Heart left ventricle (tissue), 16 donors: Measurements from ENCODE around the gene ARHGEF40. TPM values are rescaled to one million over a fixed set of nuclear protein-coding genes. Genes with fewer than 3 reads are reported as not detected.

ENCODE experiments used
- ATAC-seq, 4 donors: fragments of 200-7000 bp; cut with Tn5 transposase; one replicate each; pipeline ENCODE4 v1.9.1; 2020 to 2022; ENCODE audit warnings: moderate library complexity in 4 of 4, mild to moderate bottlenecking in 3 of 4, moderate number of reproducible peaks in 1 of 4
- DNase-seq, 5 donors: peaks; one replicate each; pipeline ENCODE4 v3.0.0-alpha.2; 2020
- H3K27ac ChIP-seq, 12 donors: fragments of 200-600 bp; sonication (generic) in 4 of 12; one replicate each; pipeline versions ENCODE4 v1.5.0 to v1.8.0; 2016 to 2022; ENCODE audit warnings: mild to moderate bottlenecking in 2 of 12
- H3K27me3 ChIP-seq, 9 donors: fragments of 200-600 bp; sonication (generic) in 2 of 9; one replicate each; pipeline versions ENCODE4 v1.5.1 to v1.8.0; 2016 to 2022; ENCODE audit warnings: mild to moderate bottlenecking in 3 of 9
- H3K36me3 ChIP-seq, 9 donors: fragments of 200-600 bp; sonication (generic) in 2 of 9; one replicate each; pipeline versions ENCODE4 v1.5.0 to v1.8.0; 2018 to 2022; ENCODE audit warnings: mild to moderate bottlenecking in 2 of 9
- H3K4me1 ChIP-seq, 12 donors: fragments of 200-600 bp; sonication (generic) in 4 of 12; one replicate each; pipeline versions ENCODE4 v1.5.0 to v1.8.0; 2016 to 2022; ENCODE audit warnings: mild to moderate bottlenecking in 3 of 12
- H3K4me3 ChIP-seq, 12 donors: fragments of 200-600 bp; sonication (generic) in 4 of 12; one replicate each; pipeline versions ENCODE4 v1.5.0 to v1.8.0; 2017 to 2022; ENCODE audit warnings: mild to moderate bottlenecking in 9 of 12, moderate library complexity in 4 of 12
- H3K9me3 ChIP-seq, 12 donors: fragments of 200-600 bp; sonication (generic) in 4 of 12; one replicate each; pipeline versions ENCODE4 v1.5.0 to v1.8.0; 2016 to 2022; ENCODE audit warnings: mild to moderate bottlenecking in 1 of 12
- CTCF ChIP-seq, 12 donors: fragments of 200-600 bp; sonication (generic) in 4 of 12; IDR thresholded peaks; one replicate each; pipeline versions ENCODE4 v1.5.0 to v1.8.0; 2018 to 2022; ENCODE audit warnings: antibody characterized with exemption in 12 of 12, mild to moderate bottlenecking in 5 of 12
- POLR2A ChIP-seq, 2 donors: fragments of 450-650 bp; IDR thresholded peaks; one replicate each; pipeline ENCODE4 v1.6.1; 2017; ENCODE audit warnings: antibody characterized with exemption in 2 of 2, mild to moderate bottlenecking in 2 of 2, moderate library complexity in 2 of 2
- WGBS, 4 donors: extraction: QIAGEN DNeasy Blood & Tissue Kit in 2 of 4; methylation state at CpG; one replicate each; pipeline versions ENCODE4 v1.1.5 to v1.1.7; 2013 to 2018; 5-methylcytosine and 5-hydroxymethylcytosine counted together
- intact Hi-C, 10 donors: fragments of 100-400 bp; cut with DNase I; formaldehyde crosslinking; loops; one replicate each; pipeline versions ENCODE4 v1.11.1 to v1.14.2; 2022
- polyA plus RNA-seq, 2 donors: library from polyadenylated mRNA; stranded (reverse); fragments of 200-250 nt; gene quantifications; one replicate each; pipeline ENCODE4 v1.2.3, GENCODE V29; 2013
- total RNA-seq, 9 donors: library from RNA; depleted of rRNA in 2 of 9; stranded (reverse); fragments of >200 nt in 2 of 9; fragmentation: NEBNext Ultra II Directional in 3 of 9; extraction: Animal tissue kit (Norgen Biotek cat#: 25700) in 3 of 9; gene quantifications; one replicate each; pipeline versions ENCODE4 v1.1.0 to v1.2.4, GENCODE V29; 2016 to 2023
- donor health status: ischemic (EF 13 %, LVEDD 7.1; RV severe dilation, severe dysfunction).
- donor health status: healthy with polysubstance abuse.
- donor health status: DM: no; HTN: yes; CAD: no.
- donor health status: DM: no; HTN: no; CAD: no.
- donor health status: ischemic (EF 25% LVEDD 6.9; RV normal size, moderate dysfunction).
- donor health status: ischemic (EF 25% LVEDD 5.7; RV mildly dilated, moderate dysfunction).
- donor health status: healthy.
- donor health status: DM: yes; HTN: yes; CAD: no.
- donor health status: ischemic (EF 35%, LVEDD 5.7; RV mildly dilated, moderate dysfunction).
- donor health status: nonischemic (EF 11% LVEDD 7.7; RV severe dilation, severe dysfunction).
- donor health status: DM: yes; HTN: yes; CAD: no.
- donor health status: PGD.
- donor health status: ischemic (EF 29% LVEDD 5.4; RV normal size, mild dysfunction).
- donor health status: nonischemic (EF 23%, LVEDD 6.1; RV moderate dilation, normal function).

ARHGEF40 gene
- total and polyA plus RNA-seq, 11 donors, result 15.5 to 31.5 (median 18.7) TPM

GRCh38 chr14:21048638-21049037, 21.5 kb upstream of the ARHGEF40 start:
- Histone ChIP-seq H3K4me1 (peaks cover 4 to 28% (median 9%) of the 10 kb centered on the region in 12 donors), H3K27me3 (no peaks in the 10 kb centered on the region), H3K36me3 (no peaks in the 10 kb centered on the region), H3K4me3 (no peak overlapping the region), H3K27ac (peak overlapping the region in 1 of 12 donors; percentile 8), H3K9me3 (no peaks in the 10 kb centered on the region)
- no peak for TF ChIP-seq POLR2A (IDR thresholded peaks at IDR 0.05)
- TF ChIP-seq CTCF (IDR thresholded peaks at IDR 0.05), result no peak
- no peak for DNase-seq
- peak in 3 of 4 donors; percentile 20 to 42 (median 32) for ATAC-seq
- WGBS, 4 donors, result 27 to 52% (median 39%) methylated on average over 2 of the region's 2 CpGs
- intact Hi-C loops, result loop anchor here in 5 of 10 donors (5.0 to 10.0 kb wide), 3 partner anchors 181 to 354 kb away; no protein-coding TSS in a partner anchor

GRCh38 chr14:21049271-21049673, 20.8 kb upstream of the ARHGEF40 start:
- intact Hi-C loops, result loop anchor here in 5 of 10 donors (5.0 to 10.0 kb wide), 3 partner anchors 182 to 354 kb away; no protein-coding TSS in a partner anchor
- WGBS, 4 donors, result 83 to 92% (median 87%) methylated on average over 3 of the region's 3 CpGs

GRCh38 chr14:21050597-21050996, 19.5 kb upstream of the ARHGEF40 start:
- TF ChIP-seq CTCF (IDR thresholded peaks at IDR 0.05) (no peak), POLR2A (IDR thresholded peaks at IDR 0.05) (no peak)
- ATAC-seq (no peak), DNase-seq (no peak)
- H3K4me3 ChIP-seq, result no peak overlapping the region
- no peaks in the 10 kb centered on the region for H3K36me3 ChIP-seq
- intact Hi-C loops, result no loop called here
- no peak overlapping the region for H3K27ac ChIP-seq
- 85 to 88% (median 87%) methylated on average over 3 of the region's 3 CpGs for WGBS, 4 donors
- peaks cover 0 to 14% (median 0%) of the 10 kb centered on the region in 12 donors for H3K4me1 ChIP-seq
- no peaks in the 10 kb centered on the region for H3K9me3 ChIP-seq
- no peaks in the 10 kb centered on the region for H3K27me3 ChIP-seq

More at GRCh38 chr14:21049271-21049673, 20.8 kb upstream of the ARHGEF40 start:
- DNase-seq (no peak), ATAC-seq (no peak)
- no peaks in the 10 kb centered on the region for H3K9me3 ChIP-seq
- H3K36me3 ChIP-seq, result no peaks in the 10 kb centered on the region
- no peak overlapping the region for H3K27ac ChIP-seq
- H3K4me1 ChIP-seq, result peaks cover 0 to 22% (median 3%) of the 10 kb centered on the region in 12 donors
- H3K27me3 ChIP-seq, result no peaks in the 10 kb centered on the region
- no peak for TF ChIP-seq CTCF (IDR thresholded peaks at IDR 0.05)
- TF ChIP-seq POLR2A (IDR thresholded peaks at IDR 0.05), result no peak
- H3K4me3 ChIP-seq, result no peak overlapping the region

- H3K27me3 ChIP-seq, result no peaks in the 10 kb centered on the region
- ATAC-seq (no peak), DNase-seq (no peak)
- no peak overlapping the region for H3K27ac ChIP-seq
- peaks cover 0 to 7% (median 0%) of the 10 kb centered on the region in 12 donors for H3K4me1 ChIP-seq
- intact Hi-C loops, result no loop called here
- H3K36me3 ChIP-seq, result no peaks in the 10 kb centered on the region
- H3K4me3 ChIP-seq, result no peak overlapping the region
- H3K9me3 ChIP-seq, result no peaks in the 10 kb centered on the region
- no peak for TF ChIP-seq CTCF (IDR thresholded peaks at IDR 0.05)
- no peak for TF ChIP-seq POLR2A (IDR thresholded peaks at IDR 0.05)
- 91 to 96% (median 95%) methylated on average over 20 of the region's 20 CpGs for WGBS, 4 donors
Measured at GRCh38 chr14:21053184-21054122, 16.7 kb upstream of the ARHGEF40 start.
